ENCODE measurements around the gene SMYD1.

The SMYD1 gene

GRCh38 chr2:88123164-88123974, 55.7 kb downstream of the SMYD1 start:
- no peak for DNase-seq (ENCODE audit: low read depth)

- no peak for DNase-seq (ENCODE audit: low read depth)
Measured at GRCh38 chr2:88123975-88124917, 56.6 kb downstream of the SMYD1 start.

GRCh38 chr2:88125344-88125923, 57.8 kb downstream of the SMYD1 start:
- DNase-seq (ENCODE audit: low read depth): no peak

- DNase-seq (ENCODE audit: low read depth): no peak
Measured at GRCh38 chr2:88125924-88126771, 58.5 kb downstream of the SMYD1 start.

- no peak for DNase-seq (ENCODE audit: low read depth)
Measured at GRCh38 chr2:88126772-88127637, 59.4 kb downstream of the SMYD1 start.

- no peak for DNase-seq (ENCODE audit: low read depth)
Measured at GRCh38 chr2:88127638-88127887, 59.9 kb downstream of the SMYD1 start.

- no peak for DNase-seq (ENCODE audit: low read depth)
Measured at GRCh38 chr2:88127888-88128653, 60.4 kb downstream of the SMYD1 start, which contains the start of gene FABP1. Gene FABP1, minus strand, starts transcription at chr2:88128062. Its CDS starts 45 bp downstream, at chr2:88128017.

GRCh38 chr2:88128654-88129312, 61.2 kb downstream of the SMYD1 start:
- DNase-seq (ENCODE audit: low read depth): no peak

- DNase-seq (ENCODE audit: low read depth): no peak
Measured at GRCh38 chr2:88129313-88129959, 61.8 kb downstream of the SMYD1 start.

GRCh38 chr2:88131201-88131998, 63.8 kb downstream of the SMYD1 start:
- no peak for DNase-seq (ENCODE audit: low read depth)

GRCh38 chr2:88131999-88132368, 64.4 kb downstream of the SMYD1 start:
- DNase-seq (ENCODE audit: low read depth): no peak

- DNase-seq (ENCODE audit: low read depth): no peak
Measured at GRCh38 chr2:88133875-88134274, 66.2 kb downstream of the SMYD1 start.

- no peak for DNase-seq (ENCODE audit: low read depth)
Measured at GRCh38 chr2:88136817-88137216, 69.2 kb downstream of the SMYD1 start.

GRCh38 chr2:88137833-88138232, 70.2 kb downstream of the SMYD1 start:
- no peak for DNase-seq (ENCODE audit: low read depth)

- DNase-seq (ENCODE audit: low read depth): no peak
Measured at GRCh38 chr2:88139203-88139702, 71.6 kb downstream of the SMYD1 start.

GRCh38 chr2:88139804-88140203, 72.2 kb downstream of the SMYD1 start:
- no peak for DNase-seq (ENCODE audit: low read depth)

GRCh38 chr2:88141952-88142351, 74.3 kb downstream of the SMYD1 start:
- DNase-seq (ENCODE audit: low read depth): no peak

GRCh38 chr2:88144271-88144670, 76.6 kb downstream of the SMYD1 start:
- DNase-seq (ENCODE audit: low read depth): no peak
